Measurements from ENCODE around the gene AUTS2.

GRCh38 chr7:69804962-69805361 lies 206.7 kb downstream of the AUTS2 start:
- TF ChIP-seq, protein P1, sequence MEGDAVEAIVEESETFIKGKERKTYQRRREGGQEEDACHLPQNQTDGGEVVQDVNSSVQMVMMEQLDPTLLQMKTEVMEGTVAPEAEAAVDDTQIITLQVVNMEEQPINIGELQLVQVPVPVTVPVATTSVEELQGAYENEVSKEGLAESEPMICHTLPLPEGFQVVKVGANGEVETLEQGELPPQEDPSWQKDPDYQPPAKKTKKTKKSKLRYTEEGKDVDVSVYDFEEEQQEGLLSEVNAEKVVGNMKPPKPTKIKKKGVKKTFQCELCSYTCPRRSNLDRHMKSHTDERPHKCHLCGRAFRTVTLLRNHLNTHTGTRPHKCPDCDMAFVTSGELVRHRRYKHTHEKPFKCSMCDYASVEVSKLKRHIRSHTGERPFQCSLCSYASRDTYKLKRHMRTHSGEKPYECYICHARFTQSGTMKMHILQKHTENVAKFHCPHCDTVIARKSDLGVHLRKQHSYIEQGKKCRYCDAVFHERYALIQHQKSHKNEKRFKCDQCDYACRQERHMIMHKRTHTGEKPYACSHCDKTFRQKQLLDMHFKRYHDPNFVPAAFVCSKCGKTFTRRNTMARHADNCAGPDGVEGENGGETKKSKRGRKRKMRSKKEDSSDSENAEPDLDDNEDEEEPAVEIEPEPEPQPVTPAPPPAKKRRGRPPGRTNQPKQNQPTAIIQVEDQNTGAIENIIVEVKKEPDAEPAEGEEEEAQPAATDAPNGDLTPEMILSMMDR (IDR thresholded peaks at IDR 0.05): no peak
- no peak for TF ChIP-seq REST (IDR thresholded peaks at IDR 0.05; ENCODE audit: insufficient read depth in 1 of 2, low read depth in 2 of 2, low read length in 1 of 2)
- TF ChIP-seq SIN3A (IDR thresholded peaks at IDR 0.05; ENCODE audit: borderline replicate concordance, insufficient read depth, low read depth, low read length): no peak
- no peak for TF ChIP-seq POLR2AphosphoS5 (IDR thresholded peaks at IDR 0.05; ENCODE audit: low read depth, low read length)

Measured in Panc1 (cell line).